Loucy (cell line): ENCODE results near the gene UNC13D.
A peak's percentile ranks its signal among the peaks of the same experiment; 100 is the strongest.
"Not testable (repeated sequence)": the region's sequence is repeated elsewhere in the genome, so short reads cannot be mapped to it uniquely, and the experiment has no call there.

Experiments used
- H2AFZ ChIP-seq: fragments of 200-600 bp; sonication (generic); 2 replicates; pipeline ENCODE4 v1.6.0; 2016; ENCODE audit warnings: antibody characterized with exemption, mild to moderate bottlenecking, low read length, moderate library complexity
- H3F3A ChIP-seq: fragments of 200-600 bp; 2 replicates; pipeline ENCODE4 v1.6.0; 2016; ENCODE audit warnings: antibody characterized with exemption, low read depth, mild to moderate bottlenecking
- H3K27me3 ChIP-seq: fragments of 200-600 bp; sonication (generic); 2 replicates; pipeline ENCODE4 v1.6.1; 2014; ENCODE audit warnings: low read length, mild to moderate bottlenecking; ENCODE audit not compliant: insufficient read depth, poor library complexity, severe bottlenecking
- H3K36me3 ChIP-seq: fragments of 200-600 bp; sonication (generic); 2 replicates; pipeline ENCODE4 v1.6.1; 2016; ENCODE audit warnings: low read length; ENCODE audit not compliant: insufficient read depth
- H3K4me1 ChIP-seq: fragments of 200-600 bp; sonication (generic); 2 replicates; pipeline ENCODE4 v1.5.1; 2014; ENCODE audit warnings: low read length, mild to moderate bottlenecking; ENCODE audit not compliant: insufficient read depth, poor library complexity, severe bottlenecking
- H3K4me2 ChIP-seq: fragments of 200-600 bp; sonication (generic); 2 replicates; pipeline ENCODE4 v1.6.0; 2014; ENCODE audit warnings: antibody characterized with exemption, low read length, low read depth, mild to moderate bottlenecking; ENCODE audit not compliant: poor library complexity, severe bottlenecking
- H3K4me3 ChIP-seq: fragments of 200-600 bp; sonication (generic); 2 replicates; pipeline ENCODE4 v1.5.1; 2014; ENCODE audit warnings: low read length, mild to moderate bottlenecking, mixed read lengths; ENCODE audit not compliant: poor library complexity, severe bottlenecking
- H3K79me2 ChIP-seq: fragments of 200-600 bp; sonication (generic); 2 replicates; pipeline ENCODE4 v1.6.1; 2014; ENCODE audit warnings: low read length; ENCODE audit not compliant: insufficient read depth
- H3K9ac ChIP-seq: fragments of 200-600 bp; sonication (generic); 2 replicates; pipeline ENCODE4 v1.6.0; 2014; ENCODE audit warnings: mild to moderate bottlenecking, low read depth, low read length, moderate library complexity; ENCODE audit not compliant: poor library complexity, severe bottlenecking
- H3K9me2 ChIP-seq: fragments of 200-600 bp; sonication (generic); replicated peaks from 2 replicates; pipeline ENCODE4 v1.6.1; 2016; ENCODE audit warnings: low read depth, low read length, mixed read lengths
- H3K9me3 ChIP-seq: fragments of 200-600 bp; sonication (generic); 2 replicates; pipeline ENCODE4 v1.6.1; 2014; ENCODE audit warnings: mild to moderate bottlenecking, antibody characterized with exemption, low read length, low read depth; ENCODE audit not compliant: insufficient read depth
- H4K20me1 ChIP-seq: fragments of 200-600 bp; sonication (generic); 2 replicates; pipeline ENCODE4 v1.6.0; 2014; ENCODE audit warnings: antibody characterized with exemption, low read length, mild to moderate bottlenecking; ENCODE audit not compliant: insufficient read depth, poor library complexity, severe bottlenecking
- CTCF ChIP-seq: fragments of 200-600 bp; sonication (generic); conservative IDR thresholded peaks from 2 replicates; pipeline ENCODE4 v1.5.1; 2014; ENCODE audit warnings: mild to moderate bottlenecking, antibody characterized with exemption, low read length
- EZH2phosphoT487 ChIP-seq: fragments of 200-600 bp; IDR thresholded peaks from 2 replicates; pipeline ENCODE4 v1.6.1; 2018; ENCODE audit warnings: antibody characterized with exemption, mild to moderate bottlenecking, moderate library complexity, borderline replicate concordance

The UNC13D gene

GRCh38 chr17:75864887-75865286 lies 20.7 kb upstream of the UNC13D start:
- H3K27me3 ChIP-seq, H3F3A ChIP-seq, H4K20me1 ChIP-seq, H3K36me3 ChIP-seq, H3K79me2 ChIP-seq, H3K9me2 ChIP-seq, H3K9me3 ChIP-seq, H3K4me3 ChIP-seq: not testable (repeated sequence)
- Histone ChIP-seq H3K4me2 (peak overlapping the region; percentile 56), H3K4me1 (peaks cover 17% of the 10 kb centered on the region), H2AFZ (peak overlapping the region; percentile 46; the same call in 1 of the 2 replicates), H3K9ac (peak overlapping the region; percentile 34)

GRCh38 chr17:75864448-75864871 lies 20.3 kb upstream of the UNC13D start:
- no peaks in the 10 kb centered on the region for H3K9me3 ChIP-seq
- no peaks in the 10 kb centered on the region for H3K36me3 ChIP-seq
- peak overlapping the region; percentile 46; the same call in 1 of the 2 replicates for H2AFZ ChIP-seq
- H3K9ac ChIP-seq = peak overlapping the region; percentile 34
- peaks cover 4% of the 10 kb centered on the region; the same call in 1 of the 2 replicates for H3F3A ChIP-seq
- H3K79me2 ChIP-seq = no peaks in the 10 kb centered on the region
- no peaks in the 10 kb centered on the region for H3K27me3 ChIP-seq
- H3K9me2 ChIP-seq = no peaks in the 10 kb centered on the region
- peak overlapping the region; percentile 56 for H3K4me2 ChIP-seq
- peak overlapping the region; percentile 46 for H3K4me3 ChIP-seq
- TF ChIP-seq CTCF (no peak), EZH2phosphoT487 (no peak)
- H3K4me1 ChIP-seq = peaks cover 17% of the 10 kb centered on the region
- H4K20me1 ChIP-seq = no peaks in the 10 kb centered on the region

- Histone ChIP-seq H3K9ac (no peak overlapping the region), H2AFZ (no peak overlapping the region), H3F3A (peaks cover 10% of the 10 kb centered on the region; the same call in 1 of the 2 replicates), H3K4me1 (peaks cover 29% of the 10 kb centered on the region), H3K9me2 (no peaks in the 10 kb centered on the region), H3K9me3 (no peaks in the 10 kb centered on the region), H3K4me3 (no peak overlapping the region), H3K4me2 (no peak overlapping the region), H3K27me3 (no peaks in the 10 kb centered on the region), H3K79me2 (no peaks in the 10 kb centered on the region), H4K20me1 (no peaks in the 10 kb centered on the region), H3K36me3 (no peaks in the 10 kb centered on the region)
- TF ChIP-seq EZH2phosphoT487 = no peak
- no peak for TF ChIP-seq CTCF
These were observed 17.7 kb upstream of the UNC13D start for GRCh38 chr17:75861927-75862317.

GRCh38 chr17:75859358-75859757 lies 15.2 kb upstream of the UNC13D start:
- not testable (repeated sequence) for H3K9ac ChIP-seq

More at GRCh38 chr17:75859358-75859757, 15.2 kb upstream of the UNC13D start:
- Histone ChIP-seq H3K4me1 (peaks cover 27% of the 10 kb centered on the region), H3K4me2 (peak overlapping the region; percentile 40), H3K79me2 (peaks cover 11% of the 10 kb centered on the region)
- H3K36me3 ChIP-seq, H3K4me3 ChIP-seq, H2AFZ ChIP-seq, H3K9me3 ChIP-seq, H3K9me2 ChIP-seq, H4K20me1 ChIP-seq, H3F3A ChIP-seq, H3K27me3 ChIP-seq: not testable (repeated sequence)
